Activated CD4-positive, alpha-beta T cell treated with anti-CD3 and anti-CD28 coated beads for 36 hours (primary cell): ENCODE measurements around the gene GRIA4. TPM values are rescaled to one million over a fixed set of nuclear protein-coding genes. Genes with fewer than 3 reads are reported as not detected.
"Not testable (repeated sequence)": the region's sequence is repeated elsewhere in the genome, so short reads cannot be mapped to it uniquely, and the experiment has no call there.

Experiments used
- ATAC-seq: fragments of 200-7000 bp; cut with Tn5 transposase; one replicate; pipeline ENCODE4 v1.10.0; 2021; ENCODE audit warnings: mild to moderate bottlenecking, moderate library complexity
- CTCF ChIA-PET: fragments of 350-600 bp; sonication (Branson Sonifier 250); formaldehyde crosslinking; loops from one replicate; lab custom pipeline; 2021; ENCODE audit warnings: antibody characterized with exemption; lab: Charles Lee
- POLR2A ChIA-PET: fragments of 350-600 bp; sonication (Branson Sonifier 250); formaldehyde crosslinking; loops from one replicate; lab custom pipeline; 2021; ENCODE audit warnings: antibody characterized with exemption, inconsistent platforms; lab: Charles Lee
- DNase-seq: peaks from one replicate; pipeline ENCODE4 v3.0.0-alpha.2; 2020
- H3K27ac Mint-ChIP-seq: one replicate; pipeline ENCODE4 v1.8.0; 2021; ENCODE audit warnings: mixed read lengths
- H3K27me3 Mint-ChIP-seq: one replicate; pipeline ENCODE4 v1.8.0; 2021; ENCODE audit warnings: mixed read lengths
- H3K36me3 Mint-ChIP-seq: one replicate; pipeline ENCODE4 v1.8.0; 2021; ENCODE audit warnings: low read depth, mixed read lengths
- H3K4me1 Mint-ChIP-seq: one replicate; pipeline ENCODE4 v1.8.0; 2021; ENCODE audit warnings: mixed read lengths
- H3K4me3 Mint-ChIP-seq: one replicate; pipeline ENCODE4 v1.8.0; 2021; ENCODE audit warnings: mild to moderate bottlenecking, moderate library complexity, mixed read lengths
- H3K9me3 Mint-ChIP-seq: one replicate; pipeline ENCODE4 v1.8.0; 2021; ENCODE audit warnings: low read depth, mixed read lengths
- intact Hi-C, 2 experiments: fragments of 100-400 bp; cut with DNase I in 1 of 2; cut with micrococcal nuclease in 1 of 2; formaldehyde crosslinking; loops; one replicate each; pipeline versions ENCODE4 v1.14.2 to v1.15.1; 2022 to 2024; cut with DNase I, micrococcal nuclease
- total RNA-seq, 2 experiments: library from RNA; stranded (reverse); gene quantifications; one replicate each; pipeline ENCODE4 v1.2.3, GENCODE V29; 2021

The GRIA4 gene
- total RNA-seq, 2 experiments from 2014 or later, result not detected

DNA sequence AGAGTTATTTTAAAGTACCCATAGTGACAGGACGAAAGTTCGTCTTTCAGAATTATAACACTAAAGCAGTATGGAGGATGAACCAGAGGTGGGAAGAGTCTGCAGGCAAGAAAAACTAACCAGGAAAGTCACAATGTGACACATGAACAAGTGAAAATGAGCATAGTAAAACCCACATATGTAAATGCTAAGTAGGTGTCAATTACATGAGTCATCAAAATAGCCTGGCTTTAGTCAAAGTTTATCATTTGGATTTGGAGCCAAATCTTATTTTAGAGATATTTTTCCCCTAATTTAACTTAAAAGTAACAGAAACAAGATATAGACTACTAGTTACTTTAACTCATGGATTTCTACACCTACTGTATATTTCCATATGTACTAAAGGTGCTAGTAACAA is 159.8 kb downstream of the GRIA4 start:
- Mint-ChIP-seq H3K36me3 (no peaks in the 10 kb centered on the region), H3K27me3 (no peaks in the 10 kb centered on the region), H3K9me3 (no peaks in the 10 kb centered on the region), H3K4me3 (no peak overlapping the region), H3K4me1 (no peaks in the 10 kb centered on the region), H3K27ac (no peak overlapping the region)
- DNase-seq, result no peak
- ATAC-seq, result no peak
- CTCF ChIA-PET, result no interaction called here
- POLR2A ChIA-PET, result no interaction called here
- intact Hi-C loops, result no loop called here

DNA sequence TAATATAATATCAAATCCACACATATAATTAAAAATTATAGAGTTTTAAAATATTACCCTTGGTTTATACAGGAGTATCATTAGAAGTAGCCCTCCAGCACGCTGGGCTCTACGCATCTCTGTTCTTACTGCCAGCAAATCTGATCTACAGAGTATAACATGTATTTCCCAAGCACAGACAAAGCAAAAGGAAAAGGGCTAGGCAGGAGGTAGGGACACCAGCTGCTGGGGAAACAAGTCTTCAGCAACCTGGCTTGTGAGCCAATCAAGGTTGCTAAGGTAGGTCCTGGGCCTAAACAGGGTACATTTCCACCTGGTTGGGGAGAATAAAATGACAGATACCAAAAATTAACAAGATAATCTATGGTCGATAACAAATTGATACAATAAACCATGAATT is 163.6 kb downstream of the GRIA4 start:
- H3K36me3 Mint-ChIP-seq, POLR2A ChIA-PET, H3K27ac Mint-ChIP-seq, H3K9me3 Mint-ChIP-seq, H3K27me3 Mint-ChIP-seq, H3K4me3 Mint-ChIP-seq, ATAC-seq, CTCF ChIA-PET, intact Hi-C loops, DNase-seq, H3K4me1 Mint-ChIP-seq: not testable (repeated sequence)

GRCh38 chr11:105774899-105775298 is 165.0 kb downstream of the GRIA4 start:
- Mint-ChIP-seq H3K27me3 (peaks cover 2% of the 10 kb centered on the region), H3K4me3 (no peak overlapping the region), H3K9me3 (no peaks in the 10 kb centered on the region), H3K36me3 (no peaks in the 10 kb centered on the region), H3K4me1 (no peaks in the 10 kb centered on the region), H3K27ac (no peak overlapping the region)
- no peak for DNase-seq
- POLR2A ChIA-PET, result no interaction called here
- CTCF ChIA-PET, result no interaction called here
- ATAC-seq, result no peak
- intact Hi-C loops, result no loop called here

- H3K4me1 Mint-ChIP-seq, result no peaks in the 10 kb centered on the region
- H3K9me3 Mint-ChIP-seq, result no peaks in the 10 kb centered on the region
- no peak for ATAC-seq
- ChIA-PET CTCF (no interaction called here), POLR2A (no interaction called here)
- intact Hi-C loops, result no loop called here
- no peak overlapping the region for H3K27ac Mint-ChIP-seq
- H3K36me3 Mint-ChIP-seq, result no peaks in the 10 kb centered on the region
- no peak overlapping the region for H3K4me3 Mint-ChIP-seq
- DNase-seq, result no peak
- H3K27me3 Mint-ChIP-seq, result no peaks in the 10 kb centered on the region
Measured at GRCh38 chr11:105780781-105781525, 171.1 kb downstream of the GRIA4 start.

GRCh38 chr11:105781807-105782206 is 171.9 kb downstream of the GRIA4 start:
- intact Hi-C loops, result no loop called here
- ATAC-seq, result no peak
- CTCF ChIA-PET, result no interaction called here
- no peaks in the 10 kb centered on the region for H3K4me1 Mint-ChIP-seq
- H3K36me3 Mint-ChIP-seq, result no peaks in the 10 kb centered on the region
- no peaks in the 10 kb centered on the region for H3K9me3 Mint-ChIP-seq
- H3K4me3 Mint-ChIP-seq, result no peak overlapping the region
- POLR2A ChIA-PET, result no interaction called here
- no peaks in the 10 kb centered on the region for H3K27me3 Mint-ChIP-seq
- H3K27ac Mint-ChIP-seq, result no peak overlapping the region
- no peak for DNase-seq

GRCh38 chr11:105783216-105783615 is 173.3 kb downstream of the GRIA4 start:
- CTCF ChIA-PET, result no interaction called here
- H3K36me3 Mint-ChIP-seq, result no peaks in the 10 kb centered on the region
- POLR2A ChIA-PET, result no interaction called here
- no peaks in the 10 kb centered on the region for H3K4me1 Mint-ChIP-seq
- no peak overlapping the region for H3K27ac Mint-ChIP-seq
- ATAC-seq (no peak), DNase-seq (no peak)
- no peaks in the 10 kb centered on the region for H3K9me3 Mint-ChIP-seq
- H3K27me3 Mint-ChIP-seq, result no peaks in the 10 kb centered on the region
- intact Hi-C loops, result no loop called here
- no peak overlapping the region for H3K4me3 Mint-ChIP-seq

- H3K9me3 Mint-ChIP-seq, H3K27ac Mint-ChIP-seq, H3K36me3 Mint-ChIP-seq, H3K27me3 Mint-ChIP-seq, DNase-seq, CTCF ChIA-PET, intact Hi-C loops, H3K4me3 Mint-ChIP-seq, ATAC-seq, POLR2A ChIA-PET, H3K4me1 Mint-ChIP-seq: not testable (repeated sequence)
Measured at GRCh38 chr11:105785850-105786249, 176.0 kb downstream of the GRIA4 start.

GRCh38 chr11:105786741-105787140 is 176.9 kb downstream of the GRIA4 start:
- Mint-ChIP-seq H3K27ac (no peak overlapping the region), H3K9me3 (no peaks in the 10 kb centered on the region), H3K4me1 (no peaks in the 10 kb centered on the region), H3K36me3 (no peaks in the 10 kb centered on the region), H3K27me3 (no peaks in the 10 kb centered on the region), H3K4me3 (no peak overlapping the region)
- ChIA-PET CTCF (no interaction called here), POLR2A (no interaction called here)
- ATAC-seq (no peak), DNase-seq (no peak)
- intact Hi-C loops, result no loop called here

DNA sequence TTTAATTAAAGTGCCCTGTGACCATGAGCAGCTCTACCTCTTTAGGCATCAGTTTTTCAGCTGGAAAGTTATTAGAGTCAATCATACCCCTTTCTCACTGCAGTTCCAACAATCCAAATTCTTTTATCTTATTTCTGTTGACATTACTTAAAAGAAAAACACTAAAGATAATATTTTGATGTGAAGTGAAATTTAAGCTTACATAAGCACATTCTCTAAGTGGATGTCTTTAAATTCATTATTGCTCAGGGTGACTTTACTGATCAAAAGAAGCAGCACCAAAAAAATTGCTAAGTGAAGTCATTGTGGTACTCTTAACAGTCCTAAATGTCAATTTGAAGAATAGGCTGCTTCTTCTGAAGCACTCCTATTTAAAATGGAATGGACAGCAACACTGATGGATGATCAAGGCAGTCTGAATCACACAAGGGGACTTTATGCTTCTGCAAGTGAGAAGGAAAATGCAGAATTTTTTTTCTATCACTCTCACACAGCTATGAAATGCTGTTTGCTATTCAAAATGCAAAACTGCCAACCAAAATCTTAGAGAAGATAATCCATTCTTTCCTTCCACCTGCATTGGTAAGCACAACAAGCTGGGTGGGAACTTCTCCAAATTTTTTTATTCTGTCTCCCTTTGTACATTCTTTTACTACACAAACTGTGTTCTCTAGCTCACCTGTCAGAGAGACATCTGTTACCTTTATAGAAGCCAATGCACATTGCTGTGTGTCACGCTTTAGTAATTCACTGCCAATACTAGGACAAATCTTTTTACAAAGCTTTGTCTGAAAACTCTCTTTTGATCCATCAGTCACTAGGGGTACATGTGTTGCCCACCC is 179.9 kb downstream of the GRIA4 start:
- CTCF ChIA-PET, result interaction anchor here (0.6 kb wide), 1 partner anchor 14 kb away, joined by 4 read pairs; no protein-coding TSS in a partner anchor
- H3K36me3 Mint-ChIP-seq, result no peaks in the 10 kb centered on the region
- intact Hi-C loops, result no loop called here
- no peaks in the 10 kb centered on the region for H3K9me3 Mint-ChIP-seq
- no peak overlapping the region for H3K4me3 Mint-ChIP-seq
- DNase-seq (no peak), ATAC-seq (no peak)
- H3K4me1 Mint-ChIP-seq, result no peaks in the 10 kb centered on the region
- no peaks in the 10 kb centered on the region for H3K27me3 Mint-ChIP-seq
- H3K27ac Mint-ChIP-seq, result no peak overlapping the region
- POLR2A ChIA-PET, result no interaction called here

DNA sequence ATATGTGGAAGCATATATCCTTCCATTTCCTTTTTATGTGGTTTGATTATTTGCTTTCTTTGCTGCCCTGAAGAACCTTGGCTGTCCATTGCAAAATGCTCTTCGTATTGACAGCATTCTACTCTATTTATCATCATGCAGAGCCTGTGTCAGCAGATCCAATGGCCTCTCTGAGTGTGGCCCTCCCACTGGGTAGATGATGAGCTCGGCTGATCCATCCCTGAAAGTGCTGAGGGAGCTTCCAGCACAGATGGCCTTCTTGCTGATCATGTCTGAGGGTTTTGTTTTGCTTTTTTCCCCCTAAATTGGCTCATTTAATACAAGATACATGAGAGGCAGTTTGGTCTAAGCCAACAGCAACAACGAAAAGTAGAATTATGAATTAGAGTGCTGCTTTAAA is 181.0 kb downstream of the GRIA4 start:
- Mint-ChIP-seq H3K27ac (no peak overlapping the region), H3K36me3 (no peaks in the 10 kb centered on the region), H3K9me3 (no peaks in the 10 kb centered on the region), H3K4me1 (no peaks in the 10 kb centered on the region), H3K27me3 (no peaks in the 10 kb centered on the region), H3K4me3 (no peak overlapping the region)
- intact Hi-C loops, result no loop called here
- ATAC-seq (no peak), DNase-seq (no peak)
- ChIA-PET CTCF (interaction anchor here (0.6 kb wide), 1 partner anchor 13 kb away, joined by 3 read pairs; no protein-coding TSS in a partner anchor), POLR2A (no interaction called here)

GRCh38 chr11:105793092-105793491 is 183.2 kb downstream of the GRIA4 start:
- Mint-ChIP-seq H3K4me1 (no peaks in the 10 kb centered on the region), H3K27me3 (no peaks in the 10 kb centered on the region), H3K9me3 (no peaks in the 10 kb centered on the region), H3K4me3 (no peak overlapping the region), H3K36me3 (no peaks in the 10 kb centered on the region), H3K27ac (no peak overlapping the region)
- no peak for DNase-seq
- ChIA-PET CTCF (no interaction called here), POLR2A (no interaction called here)
- ATAC-seq, result no peak
- intact Hi-C loops, result no loop called here

GRCh38 chr11:105799263-105799662 is 189.4 kb downstream of the GRIA4 start:
- no peaks in the 10 kb centered on the region for H3K4me1 Mint-ChIP-seq
- no peaks in the 10 kb centered on the region for H3K9me3 Mint-ChIP-seq
- CTCF ChIA-PET, result interaction anchor here (1.1 kb wide), 1 partner anchor 52 kb away, joined by 3 read pairs; no protein-coding TSS in a partner anchor
- intact Hi-C loops, result no loop called here
- ATAC-seq (no peak), DNase-seq (no peak)
- H3K36me3 Mint-ChIP-seq, result no peaks in the 10 kb centered on the region
- H3K4me3 Mint-ChIP-seq, result no peak overlapping the region
- POLR2A ChIA-PET, result no interaction called here
- H3K27ac Mint-ChIP-seq, result no peak overlapping the region
- H3K27me3 Mint-ChIP-seq, result peaks cover 2% of the 10 kb centered on the region
